Measurements from ENCODE around the gene FAM43B.

The FAM43B gene

GRCh38 chr1:20552728-20553445 lies 514 bp downstream of the FAM43B start:
- no peak for DNase-seq

- no peak for DNase-seq
These were observed 2.8 kb downstream of the FAM43B start for GRCh38 chr1:20555025-20555757.

GRCh38 chr1:20555758-20556120 lies 3.4 kb downstream of the FAM43B start:
- no peak for DNase-seq

- DNase-seq = no peak
These were observed 5.8 kb downstream of the FAM43B start for GRCh38 chr1:20558191-20558590.

GRCh38 chr1:20560966-20561365 lies 8.6 kb downstream of the FAM43B start:
- no peak for DNase-seq

- no peak for DNase-seq
These were observed 12.9 kb downstream of the FAM43B start for GRCh38 chr1:20565234-20565633.

- no peak for DNase-seq
These were observed 17.2 kb downstream of the FAM43B start for GRCh38 chr1:20569523-20570098.

GRCh38 chr1:20571427-20571826 lies 19.1 kb downstream of the FAM43B start:
- DNase-seq = no peak

GRCh38 chr1:20573987-20574386 lies 21.6 kb downstream of the FAM43B start:
- no peak for DNase-seq

- no peak for DNase-seq
These were observed 22.5 kb downstream of the FAM43B start for GRCh38 chr1:20574686-20575540.

GRCh38 chr1:20575541-20576336 lies 23.4 kb downstream of the FAM43B start:
- DNase-seq = no peak

- DNase-seq = no peak
These were observed 25.7 kb downstream of the FAM43B start for GRCh38 chr1:20578062-20578461.

- no peak for DNase-seq
These were observed 26.5 kb downstream of the FAM43B start for GRCh38 chr1:20578721-20579395.

- DNase-seq = no peak
These were observed 32.5 kb downstream of the FAM43B start for GRCh38 chr1:20584890-20585289.

- no peak for DNase-seq
These were observed 34.7 kb downstream of the FAM43B start for GRCh38 chr1:20586953-20587660.

- no peak for DNase-seq
These were observed 35.3 kb downstream of the FAM43B start for GRCh38 chr1:20587661-20588053.

GRCh38 chr1:20588634-20589225 lies 36.4 kb downstream of the FAM43B start, which contains the start of gene CDA:
TSS of gene CDA (plus strand) at chr1:20589097. CDS start at chr1:20589130, 33 bp downstream.
- no peak for DNase-seq

- DNase-seq = no peak
These were observed 37.2 kb downstream of the FAM43B start for GRCh38 chr1:20589331-20590278.

- no peak for DNase-seq
These were observed 38.0 kb downstream of the FAM43B start for GRCh38 chr1:20590306-20590777.
